ENCODE results near the gene CNN2.
A peak's percentile ranks its signal among the peaks of the same experiment; 100 is the strongest.

The CNN2 gene

DNA sequence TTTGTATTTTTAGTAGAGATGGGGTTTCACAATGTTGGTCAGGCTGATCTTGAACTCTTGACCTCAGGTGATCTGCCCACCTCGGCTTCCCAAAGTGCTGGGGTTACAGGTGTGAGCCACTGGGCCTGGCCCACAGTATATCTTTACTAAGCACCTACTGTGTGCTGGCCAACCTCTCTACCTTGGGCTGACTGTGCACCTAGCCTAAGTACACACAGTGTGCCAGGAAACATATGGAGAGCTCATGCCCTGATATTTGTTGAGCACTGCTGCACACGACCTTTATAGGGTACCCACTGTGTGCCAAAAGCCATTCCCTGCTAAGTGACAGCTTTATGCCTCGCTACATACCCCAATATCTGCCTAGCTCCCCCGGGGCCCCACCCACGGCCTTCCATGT is 34.3 kb downstream of the CNN2 start:
- no peak for DNase-seq (ENCODE audit: extremely low read depth, low read depth)
- no peak overlapping the region for H3K4me3 ChIP-seq (replicated peaks; ENCODE audit: low read depth, low read length)
- TF ChIP-seq, protein P1, sequence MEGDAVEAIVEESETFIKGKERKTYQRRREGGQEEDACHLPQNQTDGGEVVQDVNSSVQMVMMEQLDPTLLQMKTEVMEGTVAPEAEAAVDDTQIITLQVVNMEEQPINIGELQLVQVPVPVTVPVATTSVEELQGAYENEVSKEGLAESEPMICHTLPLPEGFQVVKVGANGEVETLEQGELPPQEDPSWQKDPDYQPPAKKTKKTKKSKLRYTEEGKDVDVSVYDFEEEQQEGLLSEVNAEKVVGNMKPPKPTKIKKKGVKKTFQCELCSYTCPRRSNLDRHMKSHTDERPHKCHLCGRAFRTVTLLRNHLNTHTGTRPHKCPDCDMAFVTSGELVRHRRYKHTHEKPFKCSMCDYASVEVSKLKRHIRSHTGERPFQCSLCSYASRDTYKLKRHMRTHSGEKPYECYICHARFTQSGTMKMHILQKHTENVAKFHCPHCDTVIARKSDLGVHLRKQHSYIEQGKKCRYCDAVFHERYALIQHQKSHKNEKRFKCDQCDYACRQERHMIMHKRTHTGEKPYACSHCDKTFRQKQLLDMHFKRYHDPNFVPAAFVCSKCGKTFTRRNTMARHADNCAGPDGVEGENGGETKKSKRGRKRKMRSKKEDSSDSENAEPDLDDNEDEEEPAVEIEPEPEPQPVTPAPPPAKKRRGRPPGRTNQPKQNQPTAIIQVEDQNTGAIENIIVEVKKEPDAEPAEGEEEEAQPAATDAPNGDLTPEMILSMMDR (IDR thresholded peaks at IDR 0.05; ENCODE audit: low read depth, low read length, missing control alignments) = no peak

DNA sequence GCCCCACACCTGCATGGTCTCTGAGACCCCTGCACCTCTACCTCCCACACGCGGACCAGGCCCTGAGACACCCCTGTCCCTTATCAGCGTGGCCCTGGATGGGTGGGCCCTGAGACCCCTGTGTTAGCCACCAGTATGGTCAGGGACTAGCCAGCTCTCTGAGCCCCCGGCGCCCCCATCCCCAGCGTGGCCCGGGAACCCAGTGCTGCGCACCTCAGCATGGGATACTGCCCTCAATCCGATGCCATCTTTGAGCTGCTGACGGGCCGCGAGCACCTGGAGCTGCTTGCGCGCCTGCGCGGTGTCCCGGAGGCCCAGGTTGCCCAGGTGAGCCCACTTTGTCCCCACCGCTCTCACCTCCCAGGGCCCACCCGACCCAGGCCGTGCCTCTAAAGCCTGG is 35.6 kb downstream of the CNN2 start:
- no peak for DNase-seq (ENCODE audit: extremely low read depth, low read depth)
- no peak overlapping the region for H3K4me3 ChIP-seq (replicated peaks; ENCODE audit: low read depth, low read length)
- TF ChIP-seq, protein P1 (IDR thresholded peaks at IDR 0.05; ENCODE audit: low read depth, low read length, missing control alignments) = no peak

DNA sequence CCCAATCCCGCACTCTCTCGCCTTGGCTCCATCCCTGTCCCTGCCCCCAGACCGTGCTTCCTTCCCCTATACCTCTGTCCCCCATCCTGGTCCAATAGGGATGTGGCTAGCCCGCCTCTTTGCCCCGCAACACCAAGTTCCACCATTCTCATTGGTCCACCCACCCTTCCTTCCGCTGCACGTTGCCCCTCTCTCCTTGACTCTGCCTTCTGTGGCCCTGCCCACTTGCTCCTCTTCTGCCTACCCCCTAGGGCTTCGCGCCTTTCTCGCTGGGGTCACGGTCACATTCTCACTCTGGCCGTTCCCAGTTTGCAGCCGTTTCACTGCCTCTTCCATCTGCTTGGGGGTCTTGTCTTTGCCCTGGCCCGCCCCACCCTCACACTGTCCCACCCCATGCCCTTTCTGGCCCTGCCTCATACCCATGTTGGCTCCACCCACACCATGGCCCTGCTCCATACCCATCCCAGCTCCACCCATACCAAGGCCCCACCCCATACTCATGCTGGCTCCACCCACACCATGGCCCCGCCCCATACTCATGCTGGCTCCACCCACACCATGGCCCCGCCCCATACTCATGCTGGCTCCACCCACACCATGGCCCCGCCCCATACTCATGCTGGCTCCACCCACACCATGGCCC is 36.1 kb downstream of the CNN2 start:
- H3K4me3 ChIP-seq (replicated peaks; ENCODE audit: low read depth, low read length) = no peak overlapping the region
- DNase-seq (ENCODE audit: extremely low read depth, low read depth) = no peak
- TF ChIP-seq, protein P1 (IDR thresholded peaks at IDR 0.05; ENCODE audit: low read depth, low read length, missing control alignments) = no peak

DNA sequence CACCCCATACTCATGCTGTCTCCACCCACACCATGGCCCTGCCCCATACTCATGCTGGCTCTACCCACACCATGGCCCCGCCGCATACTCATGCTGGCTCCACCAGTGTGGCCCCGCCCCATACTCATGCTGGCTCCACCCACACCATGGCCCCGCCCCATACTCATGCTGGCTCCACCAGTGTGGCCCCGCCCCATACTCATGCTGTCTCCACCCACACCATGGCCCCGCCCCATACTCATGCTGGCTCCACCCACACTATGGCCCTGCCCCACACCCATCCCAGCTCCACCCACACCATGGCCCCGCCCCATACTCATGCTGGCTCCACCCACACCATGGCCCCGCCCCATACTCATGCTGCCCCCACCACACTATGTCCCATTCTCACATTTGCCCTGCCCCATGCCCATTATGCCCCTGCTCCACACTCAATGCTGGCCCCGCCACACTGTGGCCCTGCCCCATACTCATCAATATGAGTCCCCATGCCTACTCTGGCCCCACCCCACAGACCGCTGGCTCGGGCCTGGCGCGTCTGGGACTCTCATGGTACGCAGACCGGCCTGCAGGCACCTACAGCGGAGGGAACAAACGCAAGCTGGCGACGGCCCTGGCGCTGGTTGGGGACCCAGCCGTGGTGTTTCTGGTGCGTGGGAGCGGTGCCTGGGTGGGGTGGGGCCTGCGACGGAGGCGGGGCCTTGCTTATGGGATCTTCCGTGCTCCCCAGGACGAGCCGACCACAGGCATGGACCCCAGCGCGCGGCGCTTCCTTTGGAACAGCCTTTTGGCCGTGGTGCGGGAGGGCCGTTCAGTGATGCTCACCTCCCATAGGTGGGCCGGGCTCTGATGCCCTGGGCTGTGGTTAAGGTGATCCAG is 36.9 kb downstream of the CNN2 start:
- no peak overlapping the region for H3K4me3 ChIP-seq (replicated peaks; ENCODE audit: low read depth, low read length)
- TF ChIP-seq, protein P1 (IDR thresholded peaks at IDR 0.05; ENCODE audit: low read depth, low read length, missing control alignments) = no peak
- no peak for DNase-seq (ENCODE audit: extremely low read depth, low read depth)

DNA sequence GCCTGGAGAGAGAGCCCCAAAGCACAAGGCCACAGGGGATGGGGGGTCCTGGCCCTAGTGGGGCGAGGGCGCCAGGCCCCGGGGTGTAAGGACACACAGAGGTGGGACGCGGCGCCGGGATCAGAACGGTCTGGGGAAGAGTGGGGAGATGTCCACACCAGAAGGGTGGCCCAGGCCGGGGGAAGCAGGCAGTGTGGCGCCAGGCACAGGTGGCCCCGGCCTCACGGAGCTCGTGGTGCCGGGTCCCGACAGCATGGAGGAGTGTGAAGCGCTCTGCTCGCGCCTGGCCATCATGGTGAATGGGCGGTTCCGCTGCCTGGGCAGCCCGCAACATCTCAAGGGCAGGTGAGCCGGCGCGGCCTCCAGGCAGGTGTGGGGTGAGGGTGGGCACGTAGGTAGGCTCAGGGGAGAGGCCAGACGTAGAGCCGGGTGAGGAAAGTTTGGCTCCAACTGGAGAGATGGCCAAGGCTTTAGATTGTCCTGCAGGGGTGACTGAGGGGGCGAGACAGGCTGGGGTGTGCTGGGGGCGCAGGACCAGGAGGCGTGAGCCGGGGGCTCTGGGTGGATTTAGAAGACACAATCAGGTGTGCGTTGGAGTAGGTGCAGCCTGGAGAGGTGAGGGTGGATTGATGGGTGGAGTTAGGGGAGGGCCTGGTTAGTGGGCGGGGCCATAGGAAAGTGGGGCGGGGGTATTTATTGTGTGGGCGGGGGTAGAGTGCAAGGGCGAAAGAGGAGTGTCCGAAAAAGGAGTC is 37.7 kb downstream of the CNN2 start:
- TF ChIP-seq, protein P1 (IDR thresholded peaks at IDR 0.05; ENCODE audit: low read depth, low read length, missing control alignments) = no peak
- no peak for DNase-seq (ENCODE audit: extremely low read depth, low read depth)
- H3K4me3 ChIP-seq (replicated peaks; ENCODE audit: low read depth, low read length) = no peak overlapping the region

DNA sequence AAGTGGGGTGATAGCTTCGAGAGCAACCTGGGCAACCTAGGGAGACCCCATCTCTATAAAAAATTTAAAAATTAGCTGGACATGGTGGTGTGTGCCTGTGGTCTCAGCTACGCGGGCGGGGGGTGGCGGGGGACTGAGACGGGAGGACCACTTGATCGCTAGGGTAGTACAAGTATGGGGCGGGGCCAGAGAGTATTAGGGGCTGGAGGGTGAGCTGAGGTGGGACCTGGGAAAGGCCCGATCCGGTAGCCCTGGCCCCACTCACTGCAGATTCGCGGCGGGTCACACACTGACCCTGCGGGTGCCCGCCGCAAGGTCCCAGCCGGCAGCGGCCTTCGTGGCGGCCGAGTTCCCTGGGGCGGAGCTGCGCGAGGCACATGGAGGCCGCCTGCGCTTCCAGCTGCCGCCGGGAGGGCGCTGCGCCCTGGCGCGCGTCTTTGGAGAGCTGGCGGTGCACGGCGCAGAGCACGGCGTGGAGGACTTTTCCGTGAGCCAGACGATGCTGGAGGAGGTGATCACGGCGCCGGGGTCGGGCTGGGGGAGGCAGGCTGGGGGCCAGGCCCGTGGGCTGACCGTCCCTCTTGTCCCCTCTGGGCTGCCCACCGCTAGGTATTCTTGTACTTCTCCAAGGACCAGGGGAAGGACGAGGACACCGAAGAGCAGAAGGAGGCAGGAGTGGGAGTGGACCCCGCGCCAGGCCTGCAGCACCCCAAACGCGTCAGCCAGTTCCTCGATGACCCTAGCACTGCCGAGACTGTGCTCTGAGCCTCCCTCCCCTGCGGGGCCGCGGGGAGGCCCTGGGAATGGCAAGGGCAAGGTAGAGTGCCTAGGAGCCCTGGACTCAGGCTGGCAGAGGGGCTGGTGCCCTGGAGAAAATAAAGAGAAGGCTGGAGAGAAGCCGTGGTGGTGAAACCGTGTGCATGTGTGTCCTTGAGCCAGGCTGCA is 38.5 kb downstream of the CNN2 start:
- DNase-seq (ENCODE audit: extremely low read depth, low read depth) = no peak
- no peak overlapping the region for H3K4me3 ChIP-seq (replicated peaks; ENCODE audit: low read depth, low read length)

More for the DNA sequence above, 38.5 kb downstream of the CNN2 start:
- TF ChIP-seq, protein P1 (IDR thresholded peaks at IDR 0.05; ENCODE audit: low read depth, low read length, missing control alignments) = peak; percentile 63
